NT2/D1 (cell line): ENCODE data around the gene IGFL3.
"Not testable (repeated sequence)": the region's sequence is repeated elsewhere in the genome, so short reads cannot be mapped to it uniquely, and the experiment has no call there.

Experiments
- SUZ12 ChIP-seq: IDR thresholded peaks from 2 replicates; pipeline ENCODE4 v1.6.1; 2011; ENCODE audit not compliant: insufficient read length, insufficient read depth; ENCODE audit errors: extremely low read depth
- YY1 ChIP-seq: IDR thresholded peaks from 2 replicates; pipeline ENCODE4 v1.6.1; 2011; ENCODE audit not compliant: insufficient read length, insufficient read depth
- ZNF274 ChIP-seq: IDR thresholded peaks from 2 replicates; pipeline ENCODE4 v1.6.1; 2011; ENCODE audit warnings: mild to moderate bottlenecking, low read depth, low read length

- TF ChIP-seq YY1, ZNF274, SUZ12: not testable (repeated sequence)
These were observed 45.7 kb downstream of the IGFL3 start for GRCh38 chr19:46078573-46079332.
